BLaER1 treated with 17β-estradiol and CSF1 and Interleukin-3, amounts not matched to agents 10 nM and 100 nM (cell line): ENCODE results near the gene TRMT6.

Source experiments
- H3K27ac ChIP-seq, 11 experiments: shearing (Covaris generic); formaldehyde crosslinking; 2 replicates each; pipeline ENCODE4 v1.8.1; 2022
- H3K27me3 ChIP-seq, 11 experiments: shearing (Covaris generic); formaldehyde crosslinking; 2 replicates each; pipeline ENCODE4 v1.8.1; 2022
- H3K36me3 ChIP-seq, 11 experiments: shearing (Covaris generic); formaldehyde crosslinking; 2 replicates each; pipeline ENCODE4 v1.8.1; 2022
- H3K4me1 ChIP-seq, 10 experiments: shearing (Covaris generic); formaldehyde crosslinking; 2 replicates each; pipeline ENCODE4 v1.8.1; 2022
- H3K4me2 ChIP-seq, 11 experiments: shearing (Covaris generic); formaldehyde crosslinking; 2 replicates each; pipeline ENCODE4 v1.8.1; 2022
- H3K4me3 ChIP-seq, 10 experiments: shearing (Covaris generic); formaldehyde crosslinking; 2 replicates each; pipeline ENCODE4 v1.8.1; 2022
- H3K9ac ChIP-seq, 11 experiments: shearing (Covaris generic); formaldehyde crosslinking; 2 replicates each; pipeline ENCODE4 v1.8.1; 2022
- H3K9me3 ChIP-seq, 11 experiments: shearing (Covaris generic); formaldehyde crosslinking; replicated peaks in 1 of 11; 2 replicates each; pipeline ENCODE4 v1.8.1; 2022
- H4K20me1 ChIP-seq, 11 experiments: shearing (Covaris generic); formaldehyde crosslinking; 2 replicates each; pipeline ENCODE4 v1.8.1; 2022
- Cebpa-rat ChIP-seq, 11 experiments: shearing (Covaris generic); IDR thresholded peaks; 2 replicates each; pipeline ENCODE4 v1.8.1; 2022

The TRMT6 gene, protein sequence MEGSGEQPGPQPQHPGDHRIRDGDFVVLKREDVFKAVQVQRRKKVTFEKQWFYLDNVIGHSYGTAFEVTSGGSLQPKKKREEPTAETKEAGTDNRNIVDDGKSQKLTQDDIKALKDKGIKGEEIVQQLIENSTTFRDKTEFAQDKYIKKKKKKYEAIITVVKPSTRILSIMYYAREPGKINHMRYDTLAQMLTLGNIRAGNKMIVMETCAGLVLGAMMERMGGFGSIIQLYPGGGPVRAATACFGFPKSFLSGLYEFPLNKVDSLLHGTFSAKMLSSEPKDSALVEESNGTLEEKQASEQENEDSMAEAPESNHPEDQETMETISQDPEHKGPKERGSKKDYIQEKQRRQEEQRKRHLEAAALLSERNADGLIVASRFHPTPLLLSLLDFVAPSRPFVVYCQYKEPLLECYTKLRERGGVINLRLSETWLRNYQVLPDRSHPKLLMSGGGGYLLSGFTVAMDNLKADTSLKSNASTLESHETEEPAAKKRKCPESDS

DNA sequence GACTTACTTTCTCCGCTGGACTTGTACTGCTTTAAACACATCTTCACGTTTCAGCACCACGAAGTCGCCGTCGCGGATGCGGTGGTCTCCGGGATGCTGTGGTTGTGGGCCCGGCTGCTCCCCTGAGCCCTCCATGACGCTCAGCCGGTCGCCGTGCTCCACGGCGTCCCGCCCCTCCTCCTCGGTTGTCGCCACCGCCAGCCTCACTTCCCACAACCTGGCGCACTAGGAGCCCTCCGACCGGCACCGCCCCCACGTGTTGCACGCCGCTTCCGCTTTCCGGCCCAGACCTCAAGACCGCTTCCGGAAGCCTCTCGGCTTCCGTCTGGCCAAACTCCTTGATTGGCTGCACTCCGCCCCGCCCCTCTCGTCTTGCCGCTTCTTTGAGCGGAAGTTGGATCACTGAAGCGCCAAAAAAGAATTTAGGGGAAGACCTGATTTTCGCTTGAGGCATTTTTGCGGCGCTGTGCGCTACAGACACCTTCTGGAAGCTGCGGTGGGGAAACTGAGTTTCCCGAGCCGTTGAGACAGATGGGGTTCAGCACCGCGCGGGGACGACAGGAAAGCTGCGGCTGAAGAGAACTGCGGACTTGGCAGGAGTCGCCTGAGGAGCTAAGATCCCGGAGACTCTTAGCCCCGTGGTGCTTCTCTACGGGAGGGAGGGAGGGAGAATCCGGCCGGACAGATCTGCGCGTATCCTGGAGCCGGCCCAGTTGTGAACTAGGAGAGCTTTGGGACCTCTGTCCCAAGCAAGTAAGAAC, at the start of gene TRMT6, which contains the start of gene MCM8:
TRMT6 (minus strand) TSS at position 263 of the 761 bp plus-strand sequence; CDS start at position 135, 128 bp downstream.
MCM8 (plus strand) TSS at position 382 of the 761 bp plus-strand sequence. CDS start 1,364 bp downstream, outside the sequence.
- Histone ChIP-seq H3K9ac (peak within 1 kb of the TSS; percentile 82 to 92 (median 85)), H3K27me3 (no peaks in the 10 kb centered on the region), H3K36me3 (peaks cover 20 to 69% (median 62%) of the 10 kb centered on the region in 11 experiments), H4K20me1 (peaks cover 0 to 34% (median 12%) of the 10 kb centered on the region in 11 experiments; a peak in 8 of 22 replicates), H3K9me3 (no peaks in the 10 kb centered on the region), H3K4me2 (peak within 1 kb of the TSS; percentile 91 to 99 (median 95)), H3K4me3 (peak within 1 kb of the TSS; percentile 76 to 93 (median 84)), H3K4me1 (peaks cover 28 to 55% (median 47%) of the 10 kb centered on the region in 10 experiments), H3K27ac (peak within 1 kb of the TSS; percentile 54 to 88 (median 83))
- TF ChIP-seq Cebpa-rat (IDR thresholded peaks at IDR 0.05), result peak in 1 of 11 experiments; percentile 45; a peak in 1 of 22 replicates

- no peaks in the 10 kb centered on the region for H3K27me3 ChIP-seq
- no peak overlapping the region for H3K27ac ChIP-seq
- no peak for TF ChIP-seq Cebpa-rat (IDR thresholded peaks at IDR 0.05)
- 0 out of 22 replicates have a peak, but pooled peaks cover 0 to 3% (median 0%) of the 10 kb centered on the region in 11 experiments for H4K20me1 ChIP-seq
- no peak overlapping the region for H3K4me3 ChIP-seq
- peaks cover 6 to 49% (median 22%) of the 10 kb centered on the region in 10 experiments for H3K4me1 ChIP-seq
- H3K9me3 ChIP-seq, result no peaks in the 10 kb centered on the region
- H3K36me3 ChIP-seq, result peaks cover 0 to 37% (median 28%) of the 10 kb centered on the region in 11 experiments; a peak in 18 of 22 replicates
- H3K4me2 ChIP-seq, result peak overlapping the region in 2 of 11 experiments; percentile 23 to 77; a peak in 2 of 22 replicates
- no peak overlapping the region for H3K9ac ChIP-seq
Measured at GRCh38 chr20:5999783-6000182, 49.5 kb upstream of the TRMT6 start.

GRCh38 chr20:5996765-5997164, 46.4 kb upstream of the TRMT6 start:
- peaks cover 5 to 67% (median 52%) of the 10 kb centered on the region in 11 experiments; a peak in 21 of 22 replicates for H3K36me3 ChIP-seq
- peak in 9 of 11 experiments; percentile 19 to 97 (median 46); a peak in 10 of 22 replicates for TF ChIP-seq Cebpa-rat (IDR thresholded peaks at IDR 0.05)
- H3K4me2 ChIP-seq, result peak overlapping the region in 10 of 11 experiments; percentile 1 to 68 (median 51); a peak in 19 of 22 replicates

DNA sequence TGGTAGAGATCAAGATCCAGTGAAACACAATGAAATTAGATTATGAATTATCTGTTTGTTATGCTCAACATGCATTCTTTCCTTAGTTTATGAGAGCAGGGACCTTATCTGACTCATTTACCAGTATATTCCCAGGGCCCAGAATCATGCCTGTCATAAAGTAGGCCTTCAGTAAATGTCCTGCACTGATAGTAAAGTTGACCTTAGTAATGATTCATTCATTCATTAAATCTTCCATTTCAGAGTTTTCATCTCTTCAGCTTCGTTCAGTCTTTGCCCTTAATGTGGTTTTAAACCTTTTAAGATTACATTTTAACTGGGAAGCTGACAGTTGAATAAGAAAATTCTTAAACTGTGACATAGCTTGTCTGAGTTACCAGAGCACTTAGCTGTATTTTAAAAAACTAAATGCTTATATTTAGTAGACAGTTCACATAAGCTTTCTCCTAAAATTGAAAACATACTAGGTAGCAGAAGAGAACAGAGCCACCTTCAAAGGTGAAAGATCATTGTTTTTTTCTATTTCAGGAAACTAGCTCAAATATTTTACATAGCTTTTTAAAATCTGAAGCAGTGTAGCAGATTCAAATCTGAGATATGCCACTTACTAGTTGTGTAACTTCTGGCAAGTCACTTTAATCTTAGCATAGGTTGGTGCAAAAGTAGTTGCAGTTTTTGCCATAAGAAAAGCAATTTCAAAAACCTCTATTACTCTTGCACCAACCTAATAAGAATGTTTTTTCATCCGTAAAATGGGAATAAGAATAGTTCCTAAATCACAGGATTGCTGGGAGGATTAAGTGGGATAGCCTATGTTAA, 41.5 kb upstream of the TRMT6 start:
- no peak overlapping the region for H3K9ac ChIP-seq
- peaks cover 16 to 98% (median 82%) of the 10 kb centered on the region in 11 experiments for H3K36me3 ChIP-seq
- H3K27ac ChIP-seq, result no peak overlapping the region
- H4K20me1 ChIP-seq, result 0 out of 22 replicates have a peak, but pooled peaks cover 0 to 5% (median 0%) of the 10 kb centered on the region in 11 experiments
- H3K4me2 ChIP-seq, result no peak overlapping the region
- TF ChIP-seq Cebpa-rat (IDR thresholded peaks at IDR 0.05), result no peak
- no peaks in the 10 kb centered on the region for H3K27me3 ChIP-seq
- H3K9me3 ChIP-seq, result no peaks in the 10 kb centered on the region
- peaks cover 3 to 15% (median 11%) of the 10 kb centered on the region in 10 experiments for H3K4me1 ChIP-seq
- H3K4me3 ChIP-seq, result no peak overlapping the region

More at GRCh38 chr20:5996765-5997164, 46.4 kb upstream of the TRMT6 start:
- peak overlapping the region in 1 of 11 experiments; percentile 53; a peak in 1 of 22 replicates for H3K9ac ChIP-seq
- H3K9me3 ChIP-seq, result no peaks in the 10 kb centered on the region
- peaks cover 6 to 42% (median 19%) of the 10 kb centered on the region in 10 experiments for H3K4me1 ChIP-seq
- H4K20me1 ChIP-seq, result 0 out of 22 replicates have a peak, but pooled peaks cover 0 to 4% (median 0%) of the 10 kb centered on the region in 11 experiments
- no peak overlapping the region for H3K4me3 ChIP-seq
- no peaks in the 10 kb centered on the region for H3K27me3 ChIP-seq
- H3K27ac ChIP-seq, result peak overlapping the region in 7 of 11 experiments; percentile 12 to 71 (median 45); a peak in 6 of 22 replicates

DNA sequence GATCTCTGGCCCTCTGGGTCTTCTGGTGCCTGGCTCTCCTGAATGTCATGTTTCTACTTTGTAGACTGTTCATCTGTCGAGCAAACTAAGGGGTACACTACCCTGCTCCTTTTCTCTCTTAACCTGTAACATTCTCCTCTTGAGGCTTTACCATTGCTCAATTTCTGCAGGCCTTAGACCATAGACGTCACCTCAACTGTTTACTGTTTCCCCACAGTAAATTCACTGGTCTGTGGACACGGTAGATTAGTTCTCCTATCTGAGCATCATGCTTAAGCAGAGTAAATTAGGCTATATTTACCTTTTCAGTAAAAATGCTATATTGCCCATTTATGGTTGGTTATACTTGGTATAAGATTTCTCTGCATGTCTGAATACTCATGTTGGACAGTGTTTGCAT, 40.6 kb upstream of the TRMT6 start:
- Histone ChIP-seq H3K27ac (no peak overlapping the region), H3K36me3 (peaks cover 19 to 100% (median 91%) of the 10 kb centered on the region in 11 experiments), H3K4me1 (peaks cover 0 to 6% (median 3%) of the 10 kb centered on the region in 10 experiments; a peak in 12 of 20 replicates), H3K4me3 (no peak overlapping the region), H3K9me3 (no peaks in the 10 kb centered on the region), H3K4me2 (no peak overlapping the region), H3K9ac (no peak overlapping the region), H3K27me3 (no peaks in the 10 kb centered on the region), H4K20me1 (0 out of 22 replicates have a peak, but pooled peaks cover 0 to 5% (median 0%) of the 10 kb centered on the region in 11 experiments)
- no peak for TF ChIP-seq Cebpa-rat (IDR thresholded peaks at IDR 0.05)

- H3K27me3 ChIP-seq, result no peaks in the 10 kb centered on the region
- H3K9ac ChIP-seq, result no peak overlapping the region
- H4K20me1 ChIP-seq, result 0 out of 22 replicates have a peak, but pooled peaks cover 0 to 5% (median 0%) of the 10 kb centered on the region in 11 experiments
- peaks cover 17 to 100% (median 91%) of the 10 kb centered on the region in 11 experiments for H3K36me3 ChIP-seq
- no peak overlapping the region for H3K4me3 ChIP-seq
- no peaks in the 10 kb centered on the region for H3K9me3 ChIP-seq
- H3K4me1 ChIP-seq, result no peaks in the 10 kb centered on the region
- H3K27ac ChIP-seq, result no peak overlapping the region
- no peak for TF ChIP-seq Cebpa-rat (IDR thresholded peaks at IDR 0.05)
- no peak overlapping the region for H3K4me2 ChIP-seq
Measured at GRCh38 chr20:5989539-5989938, 39.2 kb upstream of the TRMT6 start.

- H3K4me3 ChIP-seq, result no peak overlapping the region
- no peak overlapping the region for H3K27ac ChIP-seq
- H3K9ac ChIP-seq, result no peak overlapping the region
- no peaks in the 10 kb centered on the region for H3K9me3 ChIP-seq
- no peaks in the 10 kb centered on the region for H3K4me1 ChIP-seq
- no peak overlapping the region for H3K4me2 ChIP-seq
- TF ChIP-seq Cebpa-rat (IDR thresholded peaks at IDR 0.05), result no peak
- peaks cover 18 to 100% (median 92%) of the 10 kb centered on the region in 11 experiments for H3K36me3 ChIP-seq
- no peaks in the 10 kb centered on the region for H3K27me3 ChIP-seq
- 0 out of 22 replicates have a peak, but pooled peaks cover 0 to 5% (median 0%) of the 10 kb centered on the region in 11 experiments for H4K20me1 ChIP-seq
Measured at GRCh38 chr20:5987383-5987782, 37.0 kb upstream of the TRMT6 start.
